Left colon (tissue), 2 donors: ENCODE measurements around the gene RBM27. TPM values are rescaled to one million over a fixed set of nuclear protein-coding genes. Genes with fewer than 3 reads are reported as not detected.

Experiments
- ATAC-seq: fragments of 200-7000 bp; cut with Tn5 transposase; one replicate; pipeline ENCODE4 v1.9.1; 2020; ENCODE audit warnings: mild to moderate bottlenecking, moderate library complexity
- DNase-seq, 2 donors: peaks; one replicate each; pipeline ENCODE4 v3.0.0-alpha.2; 2020
- intact Hi-C, 2 donors: fragments of 100-400 bp; cut with DNase I in 1 of 2; cut with micrococcal nuclease in 1 of 2; formaldehyde crosslinking; loops; one replicate each; pipeline versions ENCODE4 v1.11.2 to v1.14.0; 2022; cut with DNase I, micrococcal nuclease
- total RNA-seq, 2 donors: library from RNA; stranded (reverse); fragmentation: NEBNext Ultra II Directional; extraction: Animal tissue kit (Norgen Biotek cat#: 25700); gene quantifications; one replicate each; pipeline ENCODE4 v1.2.1, GENCODE V29; 2021
- donor health status: DM: no; HTN: no; CAD: no.
- donor health status: DM: yes; HTN: yes; CAD: no.

Gene RBM27
- total RNA-seq, 2 donors from 2014 or later, result 17.6 to 20.1 TPM

DNA sequence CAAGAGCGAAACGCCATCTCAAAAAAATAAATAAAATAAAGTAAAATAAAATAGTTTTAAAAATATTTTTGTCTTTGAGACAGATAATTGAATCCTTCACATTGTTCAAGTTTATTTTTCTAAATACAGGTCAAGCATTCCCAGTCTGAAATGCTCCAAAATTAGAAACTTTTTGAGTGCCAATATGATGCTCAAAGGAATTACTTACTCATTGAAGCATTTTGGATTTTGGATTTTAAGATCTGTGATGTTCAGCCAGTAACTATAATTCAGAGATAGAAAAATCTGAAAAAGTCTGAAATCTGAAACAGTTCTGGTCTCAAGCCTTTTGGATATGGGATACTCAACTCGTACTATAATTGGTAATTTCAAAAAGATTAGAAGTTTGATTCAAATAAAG lies 39.8 kb downstream of the RBM27 start:
- intact Hi-C loops, result no loop called here
- DNase-seq (no peak), ATAC-seq (no peak)

DNA sequence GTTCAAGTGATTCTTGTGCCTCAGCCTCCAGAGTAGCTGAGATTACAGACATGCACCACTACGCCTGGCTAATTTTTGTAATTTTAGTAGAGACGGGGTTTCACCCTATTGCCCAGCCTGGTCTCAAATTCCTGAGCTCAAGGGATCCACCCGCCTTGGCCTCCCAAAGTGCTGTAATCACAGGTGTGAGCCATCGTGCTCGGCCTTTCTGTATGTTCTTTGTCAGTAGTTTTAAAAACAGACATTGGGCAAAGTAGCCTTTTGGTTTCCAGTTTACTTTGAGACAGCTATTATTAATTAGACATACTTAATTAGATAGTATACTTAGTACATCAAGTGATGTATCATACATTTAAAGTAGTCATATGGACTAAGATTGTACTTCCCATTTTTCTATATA lies 45.2 kb downstream of the RBM27 start:
- no peak for ATAC-seq
- intact Hi-C loops, result no loop called here
- DNase-seq, result no peak

DNA sequence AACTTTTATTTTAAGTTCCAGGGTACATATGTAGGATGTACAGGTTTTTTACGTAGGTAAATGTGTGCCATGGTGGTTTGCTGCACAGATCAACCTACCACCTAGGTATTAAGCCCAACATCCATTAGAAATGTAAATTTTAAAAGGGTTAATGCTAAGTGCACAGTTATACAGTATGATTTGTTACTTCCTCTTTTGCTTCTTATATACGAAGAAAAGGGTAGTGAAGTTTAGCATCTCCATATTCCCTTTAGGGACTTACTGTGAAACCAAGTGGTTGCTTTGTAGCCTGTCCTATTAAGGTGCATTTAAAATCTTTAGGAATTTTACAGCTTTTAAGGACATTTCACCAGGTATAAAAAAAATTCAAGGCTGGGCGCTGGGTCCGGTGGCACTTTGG lies 46.4 kb downstream of the RBM27 start:
- DNase-seq (no peak), ATAC-seq (no peak)
- intact Hi-C loops, result no loop called here

Other genes starting within 250 kb of the RBM27 start
- under 1 TPM in 1 of 2 donors, not detected in 1; 0.49 TPM for gene PLAC8L1, start 98.0 kb upstream of the RBM27 start, total RNA-seq
- 10 to 100 TPM; 61.7 to 87.9 TPM for gene LARS1, start 21.0 kb upstream of the RBM27 start, total RNA-seq
- not detected for gene POU4F3, start 135.2 kb downstream of the RBM27 start, total RNA-seq
- gene TCERG1, start 243.7 kb downstream of the RBM27 start, total RNA-seq, result 10 to 100 TPM; 46.0 to 54.1 TPM